K562 (cell line): Measurements from ENCODE around the gene RPL7A. TPM values are rescaled to one million over a fixed set of nuclear protein-coding genes. Genes with fewer than 3 reads are reported as not detected.

Experiments
- ATAC-seq: fragments of 200-7000 bp; cut with Tn5 transposase; 3 replicates; pipeline ENCODE4 v1.9.1; 2020; ENCODE audit warnings: moderate library complexity
- BruUV-seq: library from RNA; stranded (reverse); fragments of 400-500 nt; replicated peaks from 2 replicates; lab custom pipeline; 2021; lab: Mats Ljungman, UMichigan
- CTCF ChIA-PET: fragments of 300-600 bp; formaldehyde crosslinking; extraction: SDS; loops from one replicate; lab custom pipeline; 2021; ENCODE audit warnings: low intra/inter-chr PET ratio; lab: Yijun Ruan, JAX
- POLR2A ChIA-PET: fragments of 300-600, 350-650 bp; sonication (Branson Sonifier 250); formaldehyde crosslinking; extraction: SDS; loops from one replicate; lab custom pipeline; 2021; ENCODE audit warnings: antibody characterized with exemption, inconsistent platforms; lab: Yijun Ruan, JAX
- DNase-seq, 4 experiments: peaks; one replicate each; pipeline versions ENCODE4 v3.0.0 to v3.0.0-alpha.2; 2011 to 2018; ENCODE audit warnings: low spot score in 3 of 4, mixed read lengths in 3 of 4; ENCODE audit errors: extremely low read depth in 1 of 4
- FAIRE-seq: peaks from 2 replicates; lab custom pipeline; 2011; peaks lifted over from hg19 to GRCh38; lab: Jason Lieb, UNC
- H2AFZ ChIP-seq: 2 replicates; pipeline ENCODE4 v1.6.0; 2011; ENCODE audit warnings: low read depth, low read length, control low read depth, inconsistent platforms
- H3K27ac ChIP-seq: fragments of 200-600 bp; 3 replicates; pipeline ENCODE4 v1.8.0; 2011; ENCODE audit warnings: low read depth, mild to moderate bottlenecking, control low read depth, inconsistent platforms, low read length, moderate library complexity, mixed read lengths; ENCODE audit errors: extremely low read depth
- H3K27me3 ChIP-seq, 2 experiments: fragments of 300-600 bp in 1 of 2; 2 replicates in 1 of 2; 3 replicates in 1 of 2; pipeline versions ENCODE4 v1.6.0 to v1.8.0; 2011; ENCODE audit warnings: inconsistent platforms in 2 of 2, low read length in 2 of 2, mild to moderate bottlenecking in 1 of 2, mixed read lengths in 1 of 2, moderate library complexity in 1 of 2; ENCODE audit not compliant: control insufficient read depth in 2 of 2, insufficient read depth in 2 of 2
- H3K36me3 ChIP-seq: fragments of 300-600 bp; 3 replicates; pipeline ENCODE4 v1.8.0; 2011; ENCODE audit warnings: mild to moderate bottlenecking, low read length, inconsistent platforms; ENCODE audit not compliant: control insufficient read depth, insufficient read depth
- H3K4me1 ChIP-seq, 2 experiments: fragments of 200-600 bp in 1 of 2; replicated peaks in 1 of 2; 2 replicates in 1 of 2; 3 replicates in 1 of 2; pipeline versions ENCODE4 v1.5.1 to v1.8.0; 2011; ENCODE audit warnings: inconsistent platforms in 2 of 2, low read length in 2 of 2, mild to moderate bottlenecking in 1 of 2, mixed read lengths in 1 of 2, moderate library complexity in 1 of 2; ENCODE audit not compliant: control insufficient read depth in 2 of 2, insufficient read depth in 2 of 2
- H3K4me2 ChIP-seq: 2 replicates; pipeline ENCODE4 v1.6.1; 2011; ENCODE audit warnings: low read length, control low read depth, inconsistent platforms, mixed read lengths; ENCODE audit not compliant: insufficient read depth
- H3K4me3 ChIP-seq: fragments of 200-600 bp; sonication (generic), shearing (Covaris generic); 2 replicates; pipeline ENCODE4 v1.5.1; 2016; ENCODE audit warnings: control low read depth, inconsistent platforms
- H3K79me2 ChIP-seq: fragments of 200-600 bp; 3 replicates; pipeline ENCODE4 v1.8.0; 2011; ENCODE audit warnings: low read length, inconsistent platforms; ENCODE audit not compliant: control insufficient read depth, insufficient read depth
- H3K9ac ChIP-seq, 2 experiments: 2 replicates each; pipeline versions ENCODE4 v1.6.0 to v1.6.1; 2011; ENCODE audit warnings: low read depth in 2 of 2, low read length in 2 of 2, control low read depth in 1 of 2, inconsistent platforms in 1 of 2, mild to moderate bottlenecking in 1 of 2, mixed read lengths in 1 of 2; ENCODE audit not compliant: insufficient read depth in 1 of 2
- H3K9me1 ChIP-seq: one replicate; pipeline ENCODE4 v1.6.0; 2011; ENCODE audit warnings: inconsistent platforms, mild to moderate bottlenecking, low read length, moderate library complexity; ENCODE audit not compliant: control insufficient read depth, insufficient read depth
- H3K9me3 ChIP-seq: replicated peaks from 2 replicates; pipeline ENCODE4 v1.5.1; 2011; ENCODE audit warnings: low read depth, low read length, inconsistent platforms; ENCODE audit not compliant: control insufficient read depth, insufficient read depth
- H4K20me1 ChIP-seq: replicated peaks from 2 replicates; pipeline ENCODE4 v1.6.1; 2011; ENCODE audit warnings: low read length, inconsistent platforms, mixed read lengths; ENCODE audit not compliant: control insufficient read depth, insufficient read depth
- CBFB ChIP-seq: sonication (generic); formaldehyde crosslinking; IDR thresholded peaks from 2 replicates; pipeline ENCODE4 v1.4.0; 2020; ENCODE audit warnings: mild to moderate bottlenecking, missing genetic modification reagents
- CTBP1 ChIP-seq: fragments of 450-650 bp; IDR thresholded peaks from 2 replicates; pipeline ENCODE4 v1.6.1; 2016; ENCODE audit warnings: borderline replicate concordance
- DACH1 ChIP-seq: fragments of 450-650 bp; IDR thresholded peaks from 2 replicates; pipeline ENCODE4 v1.6.1; 2018; ENCODE audit not compliant: partially characterized antibody
- FOXO4 ChIP-seq: fragments of 450-650 bp; formaldehyde crosslinking; IDR thresholded peaks from 2 replicates; pipeline ENCODE4 v1.4.0; 2020; ENCODE audit warnings: mild to moderate bottlenecking, moderate library complexity
- GATAD2B ChIP-seq: fragments of 450-650 bp; IDR thresholded peaks from 2 replicates; pipeline ENCODE4 v1.6.1; 2017; ENCODE audit warnings: mild to moderate bottlenecking, borderline replicate concordance
- JUNB ChIP-seq: fragments of 450-650 bp; formaldehyde crosslinking; conservative IDR thresholded peaks from 2 replicates; pipeline ENCODE4 v1.4.0; 2020; ENCODE audit warnings: mild to moderate bottlenecking
- NFE2 ChIP-seq: IDR thresholded peaks from 2 replicates; pipeline ENCODE4 v1.6.1; 2014; ENCODE audit warnings: antibody characterized with exemption, low read depth
- NFIX ChIP-seq: fragments of 250-450 bp; sonication (Bioruptor Pico); IDR thresholded peaks from 2 replicates; pipeline ENCODE4 v1.4.0; 2020; ENCODE audit warnings: low read depth, mild to moderate bottlenecking, moderate library complexity
- NR4A1 ChIP-seq, 2 experiments: fragments of 250-450 bp in 1 of 2; fragments of 450-650 bp in 1 of 2; sonication (Bioruptor Pico) in 1 of 2; IDR thresholded peaks; 2 replicates each; pipeline versions ENCODE4 v1.4.0 to v1.6.1; 2016 to 2020; ENCODE audit warnings: mild to moderate bottlenecking in 2 of 2, missing compliant biosample characterization in 1 of 2, missing genetic modification characterization in 1 of 2, moderate library complexity in 1 of 2
- RBFOX2 ChIP-seq: fragments of 200-400 bp; formaldehyde crosslinking; IDR thresholded peaks from 2 replicates; pipeline ENCODE4 v1.6.1; 2017; ENCODE audit warnings: low read depth, mild to moderate bottlenecking, low read length, moderate library complexity
- STAG1 ChIP-seq: sonication (generic); formaldehyde crosslinking; IDR thresholded peaks from 2 replicates; pipeline ENCODE4 v1.5.0; 2020; ENCODE audit warnings: missing genetic modification reagents, borderline replicate concordance
- TCFL5 ChIP-seq: fragments of 250-450 bp; sonication (Bioruptor Pico); conservative IDR thresholded peaks from 2 replicates; pipeline ENCODE4 v1.6.1; 2021; ENCODE audit warnings: mild to moderate bottlenecking, moderate library complexity, matching md5 sums
- VEZF1 ChIP-seq: fragments of 200-800 bp; sonication (Bioruptor generic); IDR thresholded peaks from 2 replicates; pipeline ENCODE4 v1.6.1; 2017; ENCODE audit warnings: missing genetic modification characterization, missing compliant biosample characterization
- ZNF184 ChIP-seq: sonication (generic); formaldehyde crosslinking; IDR thresholded peaks from 2 replicates; pipeline ENCODE4 v1.5.0; 2020; ENCODE audit warnings: missing genetic modification reagents
- ZNF212 ChIP-seq: fragments of 450-650 bp; formaldehyde crosslinking; IDR thresholded peaks from 2 replicates; pipeline ENCODE4 v1.4.0; 2020; ENCODE audit warnings: mild to moderate bottlenecking
- ZNF583 ChIP-seq: fragments of 250-450 bp; sonication (Bioruptor Pico); IDR thresholded peaks from 2 replicates; pipeline ENCODE4 v1.4.0; 2020
- WGBS: fragments of 100-300 bp; shearing (Covaris generic); methylation state at CpG from one replicate; pipeline ENCODE4 v1.1.6; 2016; ENCODE audit warnings: low coverage, mixed read lengths; ENCODE audit not compliant: insufficient coverage; ENCODE audit errors: missing lambda C conversion rate; 5-methylcytosine and 5-hydroxymethylcytosine counted together
- in situ Hi-C: fragments of 300-500 bp; cut with MboI; formaldehyde crosslinking; loops from 4 replicates; pipeline ENCODE4 v1.15.0; 2018; ENCODE audit warnings: inconsistent platforms, mixed read lengths
- intact Hi-C: fragments of 100-400 bp; cut with micrococcal nuclease; formaldehyde crosslinking; loops from 2 replicates; pipeline ENCODE4 v1.14.2; 2022
- polyA plus RNA-seq, 8 experiments: library from polyadenylated mRNA; depleted of rRNA in 4 of 8; stranded (reverse) in 5 of 8; unstranded in 3 of 8; fragments of >200 nt; fragmentation: Nextera tagmentation in 2 of 8; fragmentation: Illumina TruSeq in 1 of 8; extraction: Ambion mirVana in 2 of 8; extraction: Trizol in 1 of 8; gene quantifications; 2 replicates each; pipeline versions ENCODE4 v1.2.1 to v1.2.3, GENCODE V29; 2011 to 2014; ENCODE audit warnings: inconsistent platforms in 1 of 8, missing spikeins in 1 of 8
- total RNA-seq, 7 experiments: library from RNA; depleted of rRNA in 6 of 7; stranded (reverse); fragments of >200 nt in 6 of 7; fragmentation: Illumina TruSeq in 2 of 7; extraction: Trizol in 2 of 7; gene quantifications; 2 replicates each; pipeline versions ENCODE4 v1.2.1 to v1.2.3, GENCODE V29; 2011 to 2021; ENCODE audit warnings: low replicate concordance in 1 of 7
- TF ChIP-seq, protein P1 (sequence below): fragments of 200-400 bp; formaldehyde crosslinking; IDR thresholded peaks from 2 replicates; pipeline ENCODE4 v1.6.1; 2017; ENCODE audit warnings: mild to moderate bottlenecking, low read depth, low read length, moderate library complexity

The RPL7A gene
- total and polyA plus RNA-seq, 9 of the 15 experiments (the other 6 are each of a cell fraction or from before 2014, with no cell fraction given): 1,935 to 3,760 (median 2,652) TPM

DNA sequence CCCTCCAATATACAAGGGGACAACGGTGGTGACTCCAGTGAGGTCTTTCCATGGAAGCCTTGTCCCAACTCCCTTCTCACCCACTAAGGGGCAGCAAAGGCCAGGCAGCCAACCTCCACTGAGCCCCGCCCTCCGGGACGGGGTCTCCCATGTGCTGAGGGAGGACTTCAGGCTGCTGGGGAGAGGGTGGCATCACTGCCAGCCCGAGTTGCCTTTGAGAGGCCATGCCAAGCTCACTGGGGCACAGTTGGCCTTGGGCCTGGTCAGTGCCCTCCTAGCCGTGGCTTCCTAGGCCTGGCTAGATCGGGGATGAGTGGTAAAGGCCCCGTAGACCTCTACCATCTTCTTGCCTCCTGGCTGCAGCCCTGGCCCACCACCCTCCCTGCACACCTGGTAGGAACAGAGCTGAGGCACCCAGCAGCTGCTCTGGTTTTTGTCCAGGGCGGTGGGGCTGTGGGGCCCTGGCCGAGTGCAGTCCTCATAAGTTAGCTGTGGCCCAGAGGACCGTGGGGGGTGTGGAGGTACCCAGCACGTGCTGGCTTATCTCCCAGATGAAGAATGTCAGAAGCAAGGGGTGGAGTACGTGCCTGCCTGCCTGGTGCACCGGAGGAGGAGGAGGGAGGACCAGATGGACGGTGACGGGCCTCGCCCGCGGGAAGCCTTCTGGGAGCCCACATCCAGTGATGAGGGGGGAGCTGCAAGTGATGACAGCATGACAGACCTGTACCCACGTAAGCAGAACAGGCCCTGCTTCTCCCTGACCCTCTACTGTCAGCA, 11.6 kb downstream of the RPL7A start:
- ChIA-PET CTCF (interaction anchor here (1.5 kb wide), 1 partner anchor 127 kb away, joined by 5 read pairs; no protein-coding TSS in a partner anchor), POLR2A (interaction anchor here (0.6 to 7.4 kb wide), 10 partner anchors 9 to 173 kb away, joined by 3 to 109 read pairs (median 4); partner anchors contain the start of genes CACFD1, MED22 and RPL7A)
- WGBS: 50% methylated on average over 16 of the region's 20 CpGs
- in situ Hi-C loops: no loop called here
- Histone ChIP-seq H3K9me1 (no peaks in the 10 kb centered on the region), H3K79me2 (peaks cover 36% of the 10 kb centered on the region), H3K4me3 (no peak overlapping the region), H2AFZ (no peak overlapping the region), H3K27me3 (no peaks in the 10 kb centered on the region), H3K9me3 (no peaks in the 10 kb centered on the region), H3K4me2 (no peak overlapping the region), H4K20me1 (peaks cover 35% of the 10 kb centered on the region), H3K27ac (no peak overlapping the region), H3K4me1 (peaks cover 17 to 50% of the 10 kb centered on the region in 2 experiments; a peak in 4 of 5 replicates), H3K9ac (peak overlapping the region in 1 of 2 experiments; percentile 70; a peak in 2 of 4 replicates), H3K36me3 (peaks cover 74% of the 10 kb centered on the region)
- peak; percentile 46 for ATAC-seq
- peak; percentile 64 for FAIRE-seq
- no TSS peak for BruUV-seq
- peak in 2 of 4 experiments; percentile 53 to 62 for DNase-seq
- intact Hi-C loops: loop anchor here (2.0 kb wide), 1 partner anchor 127 kb away; no protein-coding TSS in a partner anchor
- TF ChIP-seq TCFL5 (no peak), CBFB (CRISPR knock-in tag) (no peak), NFE2 (no peak), DACH1 (no peak), NFIX (no peak), FOXO4 (CRISPR knock-in tag) (no peak), CTBP1 (peak; percentile 50; the same call in 1 of the 2 replicates), JUNB (CRISPR knock-in tag) (no peak), ZNF583 (no peak), ZNF184 (CRISPR knock-in tag) (no peak), GATAD2B (no peak), VEZF1 (CRISPR knock-in tag) (peak; percentile 35; the same call in 1 of the 2 replicates), STAG1 (CRISPR knock-in tag) (0 out of 2 replicates have a peak, but pooled peaks have one; percentile 19), NR4A1 (CRISPR knock-in tag; IDR thresholded peaks at IDR 0.05) (no peak), NR4A1 (tag; IDR thresholded peaks at IDR 0.05) (no peak), ZNF212 (no peak), RBFOX2 (peak; percentile 46)
- TF ChIP-seq, protein P1, sequence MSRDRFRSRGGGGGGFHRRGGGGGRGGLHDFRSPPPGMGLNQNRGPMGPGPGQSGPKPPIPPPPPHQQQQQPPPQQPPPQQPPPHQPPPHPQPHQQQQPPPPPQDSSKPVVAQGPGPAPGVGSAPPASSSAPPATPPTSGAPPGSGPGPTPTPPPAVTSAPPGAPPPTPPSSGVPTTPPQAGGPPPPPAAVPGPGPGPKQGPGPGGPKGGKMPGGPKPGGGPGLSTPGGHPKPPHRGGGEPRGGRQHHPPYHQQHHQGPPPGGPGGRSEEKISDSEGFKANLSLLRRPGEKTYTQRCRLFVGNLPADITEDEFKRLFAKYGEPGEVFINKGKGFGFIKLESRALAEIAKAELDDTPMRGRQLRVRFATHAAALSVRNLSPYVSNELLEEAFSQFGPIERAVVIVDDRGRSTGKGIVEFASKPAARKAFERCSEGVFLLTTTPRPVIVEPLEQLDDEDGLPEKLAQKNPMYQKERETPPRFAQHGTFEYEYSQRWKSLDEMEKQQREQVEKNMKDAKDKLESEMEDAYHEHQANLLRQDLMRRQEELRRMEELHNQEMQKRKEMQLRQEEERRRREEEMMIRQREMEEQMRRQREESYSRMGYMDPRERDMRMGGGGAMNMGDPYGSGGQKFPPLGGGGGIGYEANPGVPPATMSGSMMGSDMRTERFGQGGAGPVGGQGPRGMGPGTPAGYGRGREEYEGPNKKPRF: no peak
